ENCODE measurements around the gene MTMR4. TPM values are rescaled to one million over a fixed set of nuclear protein-coding genes. Genes with fewer than 3 reads are reported as not detected.
"Not testable (repeated sequence)": the region's sequence is repeated elsewhere in the genome, so short reads cannot be mapped to it uniquely, and the experiment has no call there.

Gene MTMR4
- polyA plus RNA-seq, 3 donors from 2014 or later: 9.3 to 24.2 (median 20.5) TPM

GRCh38 chr17:58498177-58498828, 16.1 kb downstream of the MTMR4 start:
- peaks cover 20 to 58% (median 23%) of the 10 kb centered on the region in 3 donors for H3K36me3 Mint-ChIP-seq

GRCh38 chr17:58493506-58493905, 20.9 kb downstream of the MTMR4 start:
- no peak overlapping the region for H3K4me3 Mint-ChIP-seq
- peaks cover 30 to 66% (median 32%) of the 10 kb centered on the region in 3 donors for H3K36me3 Mint-ChIP-seq
- no peaks in the 10 kb centered on the region for H3K9me3 Mint-ChIP-seq
- H3K27me3 Mint-ChIP-seq (ENCODE audit: low read depth in 3 of 3): peaks cover 0 to 3% (median 2%) of the 10 kb centered on the region in 3 donors
- no peak for DNase-seq
- peaks cover 0 to 2% of the 10 kb centered on the region in 2 donors for H3K4me1 Mint-ChIP-seq
- no peak overlapping the region for H3K27ac Mint-ChIP-seq

More at GRCh38 chr17:58498177-58498828, 16.1 kb downstream of the MTMR4 start:
- peak overlapping the region in 1 of 6 donors; percentile 41 for H3K27ac Mint-ChIP-seq
- H3K4me3 Mint-ChIP-seq: no peak overlapping the region
- H3K27me3 Mint-ChIP-seq (ENCODE audit: low read depth in 3 of 3): peaks cover 0 to 2% (median 0%) of the 10 kb centered on the region in 3 donors
- peaks cover 0 to 2% of the 10 kb centered on the region in 2 donors for H3K4me1 Mint-ChIP-seq
- DNase-seq: no peak
- no peaks in the 10 kb centered on the region for H3K9me3 Mint-ChIP-seq

- H3K9me3 Mint-ChIP-seq: no peaks in the 10 kb centered on the region
- no peak overlapping the region for H3K4me3 Mint-ChIP-seq
- H3K27ac Mint-ChIP-seq: no peak overlapping the region
- peaks cover 0 to 4% of the 10 kb centered on the region in 2 donors for H3K4me1 Mint-ChIP-seq
- peaks cover 0 to 6% (median 3%) of the 10 kb centered on the region in 3 donors for H3K27me3 Mint-ChIP-seq (ENCODE audit: low read depth in 3 of 3)
- peaks cover 24 to 60% (median 32%) of the 10 kb centered on the region in 3 donors for H3K36me3 Mint-ChIP-seq
- no peak for DNase-seq
Observed at GRCh38 chr17:58492238-58493121, 22.0 kb downstream of the MTMR4 start.

- Mint-ChIP-seq H3K4me3 (no peak overlapping the region), H3K27ac (no peak overlapping the region), H3K9me3 (no peaks in the 10 kb centered on the region), H3K36me3 (peaks cover 24 to 53% (median 32%) of the 10 kb centered on the region in 3 donors), H3K27me3 (ENCODE audit: low read depth in 3 of 3) (peaks cover 0 to 6% (median 3%) of the 10 kb centered on the region in 3 donors), H3K4me1 (peaks cover 0 to 4% of the 10 kb centered on the region in 2 donors)
- DNase-seq: no peak
Observed at GRCh38 chr17:58491510-58492045, 22.9 kb downstream of the MTMR4 start.

GRCh38 chr17:58488428-58488890, 26.0 kb downstream of the MTMR4 start:
- H3K4me3 Mint-ChIP-seq: peak overlapping the region; percentile 53 to 70 (median 57)
- H3K36me3 Mint-ChIP-seq: peaks cover 12 to 25% (median 20%) of the 10 kb centered on the region in 3 donors
- peaks cover 0 to 4% of the 10 kb centered on the region in 2 donors for H3K4me1 Mint-ChIP-seq
- no peak for DNase-seq
- peak overlapping the region in 4 of 6 donors; percentile 37 to 69 (median 48) for H3K27ac Mint-ChIP-seq
- H3K9me3 Mint-ChIP-seq: no peaks in the 10 kb centered on the region
- peaks cover 0 to 7% (median 3%) of the 10 kb centered on the region in 3 donors for H3K27me3 Mint-ChIP-seq (ENCODE audit: low read depth in 3 of 3)

- no peaks in the 10 kb centered on the region for H3K9me3 Mint-ChIP-seq
- H3K27me3 Mint-ChIP-seq (ENCODE audit: low read depth in 3 of 3): peaks cover 0 to 7% (median 3%) of the 10 kb centered on the region in 3 donors
- peaks cover 0 to 4% of the 10 kb centered on the region in 2 donors for H3K4me1 Mint-ChIP-seq
- peaks cover 10 to 20% (median 15%) of the 10 kb centered on the region in 3 donors for H3K36me3 Mint-ChIP-seq
- H3K4me3 Mint-ChIP-seq: peak within 1 kb of the TSS; percentile 53 to 78 (median 68)
- peak; percentile 86 to 88 (median 87) for DNase-seq
- peak within 1 kb of the TSS; percentile 7 to 69 (median 55) for H3K27ac Mint-ChIP-seq
Observed at GRCh38 chr17:58487589-58488427, 26.6 kb downstream of the MTMR4 start, which contains the start of gene HSF5. Gene HSF5, minus strand, starts transcription at chr17:58488408. Its CDS starts 134 bp downstream, at chr17:58488274.

GRCh38 chr17:58484600-58484999, 29.8 kb downstream of the MTMR4 start:
- Mint-ChIP-seq H3K27me3 (ENCODE audit: low read depth in 3 of 3) (peaks cover 0 to 7% (median 3%) of the 10 kb centered on the region in 3 donors), H3K4me1 (peaks cover 0 to 4% of the 10 kb centered on the region in 2 donors), H3K4me3 (no peak overlapping the region), H3K36me3 (peaks cover 0 to 3% (median 2%) of the 10 kb centered on the region in 3 donors), H3K9me3 (no peaks in the 10 kb centered on the region), H3K27ac (no peak overlapping the region)
- no peak for DNase-seq

GRCh38 chr17:58481798-58482197, 32.6 kb downstream of the MTMR4 start:
- not testable (repeated sequence) for H3K9me3 Mint-ChIP-seq; H3K4me3 Mint-ChIP-seq; H3K27me3 Mint-ChIP-seq (ENCODE audit: low read depth in 3 of 3); H3K4me1 Mint-ChIP-seq; H3K27ac Mint-ChIP-seq; DNase-seq; H3K36me3 Mint-ChIP-seq

GRCh38 chr17:58480090-58480489, 34.3 kb downstream of the MTMR4 start:
- Mint-ChIP-seq H3K9me3 (no peaks in the 10 kb centered on the region), H3K27me3 (ENCODE audit: low read depth in 3 of 3) (peaks cover 0 to 4% (median 1%) of the 10 kb centered on the region in 3 donors), H3K27ac (no peak overlapping the region), H3K36me3 (peaks cover 3 to 12% (median 4%) of the 10 kb centered on the region in 3 donors), H3K4me3 (no peak overlapping the region), H3K4me1 (no peaks in the 10 kb centered on the region)
- DNase-seq: no peak

- H3K27ac Mint-ChIP-seq: no peak overlapping the region
- no peak for DNase-seq
Observed at GRCh38 chr17:58476812-58477211, 37.6 kb downstream of the MTMR4 start.

GRCh38 chr17:58475985-58476384, 38.5 kb downstream of the MTMR4 start:
- no peak overlapping the region for H3K4me3 Mint-ChIP-seq
- peaks cover 0 to 4% (median 3%) of the 10 kb centered on the region in 3 donors for H3K27me3 Mint-ChIP-seq (ENCODE audit: low read depth in 3 of 3)
- H3K9me3 Mint-ChIP-seq: no peaks in the 10 kb centered on the region
- H3K4me1 Mint-ChIP-seq: no peaks in the 10 kb centered on the region
- no peak for DNase-seq
- no peak overlapping the region for H3K27ac Mint-ChIP-seq
- H3K36me3 Mint-ChIP-seq: peaks cover 3 to 12% (median 4%) of the 10 kb centered on the region in 3 donors

More at GRCh38 chr17:58476812-58477211, 37.6 kb downstream of the MTMR4 start:
- Mint-ChIP-seq H3K27me3 (ENCODE audit: low read depth in 3 of 3) (peaks cover 0 to 4% (median 3%) of the 10 kb centered on the region in 3 donors), H3K9me3 (no peaks in the 10 kb centered on the region), H3K4me3 (no peak overlapping the region), H3K36me3 (peaks cover 3 to 12% (median 4%) of the 10 kb centered on the region in 3 donors), H3K4me1 (no peaks in the 10 kb centered on the region)

- H3K27me3 Mint-ChIP-seq (ENCODE audit: low read depth in 3 of 3): peaks cover 0 to 2% (median 0%) of the 10 kb centered on the region in 3 donors
- H3K36me3 Mint-ChIP-seq: peaks cover 0 to 6% (median 0%) of the 10 kb centered on the region in 3 donors
- no peaks in the 10 kb centered on the region for H3K4me1 Mint-ChIP-seq
- H3K27ac Mint-ChIP-seq: peak overlapping the region in 1 of 6 donors; percentile 22
- H3K9me3 Mint-ChIP-seq: no peaks in the 10 kb centered on the region
- no peak for DNase-seq
- H3K4me3 Mint-ChIP-seq: no peak overlapping the region
Observed at GRCh38 chr17:58470356-58470755, 44.1 kb downstream of the MTMR4 start.

- H3K4me3 Mint-ChIP-seq: no peak overlapping the region
- H3K4me1 Mint-ChIP-seq: no peaks in the 10 kb centered on the region
- H3K27me3 Mint-ChIP-seq (ENCODE audit: low read depth in 3 of 3): no peaks in the 10 kb centered on the region
- H3K27ac Mint-ChIP-seq: no peak overlapping the region
- H3K9me3 Mint-ChIP-seq: no peaks in the 10 kb centered on the region
- DNase-seq: no peak
- H3K36me3 Mint-ChIP-seq: peaks cover 0 to 8% (median 0%) of the 10 kb centered on the region in 3 donors
Observed at GRCh38 chr17:58468944-58469343, 45.5 kb downstream of the MTMR4 start.
